Activated T-helper 1 cell treated with anti-CD3 and anti-CD28 coated beads, Interleukin-2, amount 50 U/mL, for 16 hours (primary cell): ENCODE data around the gene RNF157.

Experiments used
- DNase-seq, 2 donors: peaks; one replicate each; pipeline ENCODE4 v3.0.0-alpha.2; 2020; ENCODE audit warnings: low read depth in 1 of 2, low spot score in 1 of 2

The RNF157 gene

GRCh38 chr17:76130473-76130872 is 109.8 kb downstream of the RNF157 start:
- DNase-seq: no peak

DNA sequence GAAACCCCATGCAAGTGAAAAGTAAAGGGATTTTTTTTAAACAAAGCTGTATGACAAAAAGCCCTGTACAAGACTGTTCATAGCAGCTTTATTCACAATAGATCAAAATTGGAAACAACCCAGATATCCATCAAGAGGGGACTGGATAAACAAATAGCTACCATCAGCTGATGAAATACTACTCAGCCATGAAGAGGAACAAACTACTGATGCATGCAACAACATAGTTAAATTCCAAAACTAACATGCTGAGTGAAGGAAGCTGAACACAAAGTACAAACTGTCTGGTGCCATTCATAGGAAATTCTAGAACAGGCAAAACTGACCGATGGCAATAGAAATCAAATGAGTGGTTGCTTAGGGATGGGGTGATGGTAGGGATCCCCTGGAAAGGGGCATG is 114.4 kb downstream of the RNF157 start:
- no peak for DNase-seq

- no peak for DNase-seq
Observed at GRCh38 chr17:76125391-76125675, 115.0 kb downstream of the RNF157 start.

- no peak for DNase-seq
Observed at GRCh38 chr17:76124582-76125390, 115.5 kb downstream of the RNF157 start.

DNA sequence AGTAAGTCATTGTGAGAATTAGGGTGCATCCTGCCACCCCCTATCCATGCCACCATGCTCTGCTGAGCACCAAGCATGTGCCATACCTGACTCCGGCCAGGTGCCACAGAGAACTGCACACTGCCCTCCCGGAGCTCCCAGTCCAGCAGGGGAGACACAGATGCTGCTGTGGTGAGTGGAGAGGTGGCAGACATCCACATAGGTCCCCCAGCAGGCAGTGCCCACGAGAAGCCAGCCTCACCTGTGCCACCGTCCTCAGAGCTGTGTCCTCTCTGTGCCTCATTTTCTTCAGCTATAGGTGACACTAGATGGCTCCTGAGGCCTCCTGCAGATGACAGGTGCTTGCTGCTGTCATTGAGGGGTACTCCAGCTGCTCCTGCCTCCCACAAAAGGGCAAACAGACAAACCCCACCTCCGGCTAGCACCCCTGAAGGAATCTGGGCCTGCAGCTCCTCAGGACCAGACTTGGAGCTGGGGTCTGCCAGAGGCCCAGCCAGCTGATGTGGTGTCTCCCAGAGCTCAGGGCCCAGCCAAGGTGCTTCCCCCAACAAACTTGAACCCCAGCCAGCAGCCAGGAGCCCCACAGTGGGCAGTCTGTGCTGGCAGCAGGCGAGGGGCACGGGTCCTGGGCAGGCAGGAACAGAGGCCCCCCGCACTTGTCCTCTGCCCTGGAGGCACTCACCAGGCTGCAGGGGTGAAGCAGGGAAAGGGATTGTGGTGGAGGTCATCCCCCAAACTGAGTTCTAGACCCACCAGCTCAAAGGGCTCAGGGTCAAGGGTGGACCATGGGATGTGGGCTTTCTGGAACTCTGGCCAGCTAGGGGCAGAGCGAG is 116.3 kb downstream of the RNF157 start:
- DNase-seq: no peak

GRCh38 chr17:76123191-76123499 is 117.1 kb downstream of the RNF157 start:
- no peak for DNase-seq

DNA sequence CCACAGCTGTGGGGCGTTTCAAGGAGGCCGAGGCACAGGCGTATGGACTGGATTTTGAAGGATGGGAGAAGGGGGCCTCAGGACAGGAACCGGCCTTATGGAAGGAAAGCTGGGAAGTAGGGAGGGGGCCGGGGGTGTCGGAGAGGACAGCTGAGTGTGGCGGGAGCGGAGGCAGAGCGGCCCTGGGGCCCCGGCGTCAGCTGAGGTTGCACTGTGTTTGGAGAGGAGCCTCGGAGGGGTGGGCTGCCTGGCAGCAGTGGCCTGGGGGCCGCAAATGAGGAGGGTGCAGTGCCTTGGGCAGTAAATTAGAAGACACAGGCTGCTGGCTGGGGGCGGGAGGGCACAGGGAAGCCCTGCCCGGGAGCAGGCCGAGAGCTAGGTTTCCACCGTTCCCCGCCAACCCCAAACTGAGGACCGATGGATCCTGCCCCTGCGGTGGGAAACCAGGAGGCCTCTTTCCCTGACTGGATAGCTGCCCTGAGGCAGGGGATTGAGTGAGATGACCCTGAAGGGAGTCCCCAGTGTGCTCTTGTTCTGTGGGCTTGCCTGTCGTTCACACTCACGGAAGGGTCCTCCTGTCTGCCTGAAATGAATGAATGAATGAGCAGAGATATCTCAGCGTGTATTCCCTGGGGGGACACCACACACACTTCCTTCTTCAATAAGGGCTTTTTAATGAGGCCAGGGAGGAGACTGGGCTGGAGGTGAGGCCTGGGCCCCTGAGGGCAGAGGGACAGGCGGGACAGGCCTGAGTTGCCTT is 117.7 kb downstream of the RNF157 start:
- DNase-seq: no peak

DNA sequence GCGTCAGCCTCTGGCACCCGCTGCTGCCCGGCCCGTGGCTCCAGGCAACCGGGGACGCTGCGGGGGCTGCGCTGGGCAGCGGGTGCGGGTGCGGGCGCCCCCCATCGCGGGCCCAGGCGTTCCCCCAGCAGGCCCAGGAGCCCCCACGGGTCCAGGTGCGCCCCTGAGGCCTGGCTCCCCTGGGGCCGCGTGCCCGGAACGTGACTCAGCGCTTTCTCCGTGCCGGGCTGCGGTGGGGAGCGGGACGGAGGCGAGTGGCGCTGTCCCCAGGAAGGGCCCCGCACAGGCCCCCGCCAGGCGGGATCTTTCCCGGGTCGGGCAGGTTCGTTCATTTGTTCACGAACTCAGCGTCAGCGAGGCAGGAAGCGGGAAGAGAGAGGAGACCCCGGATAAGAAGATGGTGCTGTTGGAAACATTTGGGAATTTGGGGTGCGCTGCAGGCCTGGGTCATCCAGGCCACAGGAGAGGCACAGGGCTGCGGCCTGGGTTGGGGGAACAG is 118.3 kb downstream of the RNF157 start:
- no peak for DNase-seq

- no peak for DNase-seq
Observed at GRCh38 chr17:76120658-76121008, 119.7 kb downstream of the RNF157 start.

DNA sequence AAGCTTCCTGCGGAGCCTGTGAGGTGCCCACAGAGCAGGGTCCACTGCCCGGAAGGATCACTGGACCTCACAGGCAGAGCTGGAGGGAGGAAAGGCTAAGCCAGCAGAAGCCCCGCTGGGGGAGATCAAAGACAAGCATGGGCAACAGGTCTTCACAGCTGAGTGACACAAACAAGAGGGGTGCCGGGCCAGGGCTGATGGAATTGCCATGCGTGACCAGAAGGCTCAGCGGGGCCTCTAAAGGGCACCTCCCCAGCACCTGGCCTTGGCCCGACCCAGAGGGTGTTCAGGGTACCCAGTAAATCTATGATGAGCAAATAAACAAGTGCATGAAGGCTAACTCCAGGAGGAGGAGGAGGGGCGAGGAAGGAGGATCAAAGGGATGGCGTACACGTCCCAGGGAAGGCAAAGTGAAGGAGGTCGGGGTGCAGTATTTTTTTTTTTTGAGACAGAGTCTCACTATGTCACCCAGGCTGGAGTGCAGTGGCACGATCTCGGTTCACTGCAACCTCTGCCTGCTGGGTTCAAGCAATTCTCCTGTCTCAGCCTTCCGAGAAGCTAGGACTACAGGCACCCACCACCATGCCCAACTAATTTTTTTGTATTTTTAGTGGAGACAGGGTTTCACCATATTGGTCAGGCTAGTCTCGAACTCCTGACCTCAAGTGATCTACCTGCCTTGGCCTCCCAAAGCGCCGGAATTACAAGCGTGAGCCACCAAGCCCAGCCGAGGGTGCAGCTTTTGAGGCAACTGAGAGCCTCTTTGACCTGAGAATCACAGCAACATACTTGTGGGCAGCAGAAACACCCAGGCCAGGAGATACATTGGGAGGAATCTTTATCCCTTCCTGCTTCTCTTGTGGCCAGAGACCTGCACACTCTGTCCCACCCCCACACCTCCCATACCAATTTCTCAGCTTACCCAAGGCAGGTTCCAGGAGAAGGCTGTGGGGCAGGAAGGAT is 120.6 kb downstream of the RNF157 start:
- no peak for DNase-seq

- no peak for DNase-seq
Observed at GRCh38 chr17:76115138-76115754, 125.0 kb downstream of the RNF157 start.

DNA sequence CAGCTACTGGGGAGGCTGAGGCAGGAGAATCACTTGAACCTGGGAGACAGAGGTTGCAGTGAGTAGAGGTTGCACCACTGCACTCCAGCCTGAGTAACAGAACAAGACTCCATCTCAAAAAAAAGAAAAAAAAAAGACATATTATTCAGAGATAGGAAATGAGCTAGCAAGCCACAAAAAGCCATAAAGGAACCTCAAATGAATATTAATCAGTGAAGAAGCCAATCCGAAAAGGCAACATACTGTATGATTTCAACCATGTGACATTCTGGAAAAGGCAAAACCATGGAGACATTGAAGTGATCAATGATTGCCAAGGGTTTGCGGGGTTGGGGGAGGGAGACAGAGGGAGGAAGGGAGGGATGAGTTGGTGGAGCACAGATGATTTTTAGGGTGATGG is 128.3 kb downstream of the RNF157 start:
- DNase-seq: no peak

- DNase-seq: no peak
Observed at GRCh38 chr17:76107509-76107908, 132.8 kb downstream of the RNF157 start.

- no peak for DNase-seq
Observed at GRCh38 chr17:76106703-76107102, 133.6 kb downstream of the RNF157 start.

DNA sequence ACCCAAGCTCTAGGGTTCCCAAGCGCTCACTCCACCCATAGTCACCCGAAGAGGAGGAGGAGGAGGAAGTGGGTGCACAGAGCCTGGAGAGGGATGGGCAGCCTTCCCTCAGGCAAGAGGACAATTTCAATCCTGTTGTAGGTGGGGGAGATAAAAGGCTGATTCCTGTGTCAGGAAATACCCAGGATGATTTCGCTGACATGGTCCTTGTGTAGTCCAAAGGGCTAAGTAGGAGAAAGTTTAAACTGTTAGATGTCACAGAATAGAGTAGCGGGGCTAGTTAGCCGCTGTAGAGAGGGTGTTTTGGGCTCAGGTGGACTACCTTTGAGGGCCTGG is 135.4 kb downstream of the RNF157 start:
- no peak for DNase-seq

DNA sequence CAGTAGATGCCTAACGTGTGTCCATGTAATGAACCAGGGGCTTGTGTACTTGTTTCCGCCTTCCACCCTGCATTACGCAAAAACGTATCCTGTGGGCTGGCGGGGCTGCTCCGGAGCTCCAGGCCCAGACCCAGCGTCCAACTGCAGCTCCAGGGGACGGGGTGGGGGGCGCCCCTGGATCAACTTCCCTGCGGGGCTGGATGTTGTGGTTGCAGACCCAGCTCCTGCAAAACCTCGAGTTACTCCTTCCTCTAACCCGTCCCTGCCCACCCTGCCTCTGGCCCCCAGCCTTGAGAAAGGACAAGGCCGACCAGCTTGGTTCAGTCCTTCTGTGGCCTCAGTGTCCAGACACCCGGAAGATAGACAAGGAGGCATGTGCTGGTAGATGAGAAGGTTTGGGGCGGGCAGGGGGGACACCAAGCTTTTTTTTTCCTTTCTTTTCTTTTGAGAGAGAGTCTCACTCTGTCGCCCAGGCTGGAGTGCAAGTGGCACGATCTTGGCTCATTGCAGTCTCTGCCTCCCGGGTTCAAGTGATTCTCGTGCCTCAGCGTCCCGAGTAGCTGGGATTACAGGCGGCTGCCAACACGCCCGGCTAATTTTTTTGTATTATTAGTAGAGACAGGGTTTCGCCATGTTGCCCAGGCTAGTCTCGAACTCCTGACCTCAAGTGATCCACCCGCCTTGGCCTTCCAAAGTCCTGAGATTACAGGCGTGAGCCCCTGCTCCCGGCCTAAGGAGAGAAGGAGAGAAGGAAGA is 136.0 kb downstream of the RNF157 start:
- DNase-seq: no peak

DNA sequence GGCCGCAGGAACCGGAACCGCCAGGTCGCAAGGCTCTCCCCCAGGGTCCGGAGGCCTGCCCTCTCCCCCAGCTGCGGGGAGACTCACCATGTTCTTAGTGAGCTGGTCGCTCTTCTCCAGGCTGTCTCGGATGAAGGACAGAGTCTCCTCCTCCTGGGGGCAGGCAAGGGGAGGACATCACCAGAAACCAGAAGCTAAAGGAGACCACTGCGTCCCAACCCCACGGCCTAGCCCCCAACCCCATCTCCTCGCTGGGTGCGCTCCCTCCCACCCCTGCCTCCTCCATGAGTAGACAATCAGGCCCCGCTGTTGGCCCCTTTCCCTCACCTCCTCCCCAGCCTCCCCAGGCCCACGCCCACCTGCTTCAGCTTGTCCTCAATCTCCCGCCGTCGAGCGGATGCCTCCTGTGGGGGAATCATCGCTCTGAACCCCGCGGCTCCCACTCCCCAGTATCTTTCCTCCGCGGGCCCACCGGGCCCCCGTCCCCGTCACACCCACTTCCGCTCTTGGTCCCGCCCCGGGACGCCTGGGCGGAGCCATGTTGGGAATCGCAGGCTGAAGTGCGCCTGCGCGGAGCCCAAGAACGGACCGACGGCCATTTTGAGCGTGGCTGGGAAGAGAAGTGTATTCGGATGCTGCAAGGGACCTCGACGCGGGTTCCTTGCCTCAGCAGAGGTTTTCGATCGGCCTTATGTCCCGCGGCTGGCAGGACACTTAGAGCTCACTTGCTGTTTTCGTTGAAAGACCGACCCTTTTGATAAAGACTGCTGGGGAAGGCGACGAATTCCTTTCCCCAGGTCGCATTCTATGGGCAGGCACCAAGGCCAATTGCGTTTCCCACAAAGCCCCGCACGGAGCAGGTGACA is 136.8 kb downstream of the RNF157 start, which contains the start of gene EXOC7:
TSS of gene EXOC7 (minus strand) at position 514 of the 866 bp plus-strand sequence. CDS start at position 419, 95 bp downstream.
- DNase-seq: peak; percentile 83 to 88

DNA sequence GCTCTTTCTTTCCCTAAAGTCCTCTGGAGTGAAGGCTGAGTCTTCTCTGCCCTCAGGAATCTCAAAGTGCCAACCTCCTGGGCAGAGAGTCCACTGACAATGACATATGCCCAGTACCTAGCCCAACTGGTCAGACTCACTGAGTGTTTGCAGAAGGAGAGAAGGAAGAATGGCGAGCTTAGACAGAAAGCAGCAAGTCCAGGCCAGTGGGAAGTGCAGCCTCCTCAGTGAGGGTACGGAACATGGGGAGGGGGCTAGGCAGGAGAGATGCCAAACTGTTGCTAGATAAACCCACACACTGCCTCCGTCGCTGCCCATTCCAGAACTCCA is 137.4 kb downstream of the RNF157 start:
- no peak for DNase-seq
